ENCODE results near the gene H6PD.
A peak's percentile ranks its signal among the peaks of the same experiment; 100 is the strongest.

DNA sequence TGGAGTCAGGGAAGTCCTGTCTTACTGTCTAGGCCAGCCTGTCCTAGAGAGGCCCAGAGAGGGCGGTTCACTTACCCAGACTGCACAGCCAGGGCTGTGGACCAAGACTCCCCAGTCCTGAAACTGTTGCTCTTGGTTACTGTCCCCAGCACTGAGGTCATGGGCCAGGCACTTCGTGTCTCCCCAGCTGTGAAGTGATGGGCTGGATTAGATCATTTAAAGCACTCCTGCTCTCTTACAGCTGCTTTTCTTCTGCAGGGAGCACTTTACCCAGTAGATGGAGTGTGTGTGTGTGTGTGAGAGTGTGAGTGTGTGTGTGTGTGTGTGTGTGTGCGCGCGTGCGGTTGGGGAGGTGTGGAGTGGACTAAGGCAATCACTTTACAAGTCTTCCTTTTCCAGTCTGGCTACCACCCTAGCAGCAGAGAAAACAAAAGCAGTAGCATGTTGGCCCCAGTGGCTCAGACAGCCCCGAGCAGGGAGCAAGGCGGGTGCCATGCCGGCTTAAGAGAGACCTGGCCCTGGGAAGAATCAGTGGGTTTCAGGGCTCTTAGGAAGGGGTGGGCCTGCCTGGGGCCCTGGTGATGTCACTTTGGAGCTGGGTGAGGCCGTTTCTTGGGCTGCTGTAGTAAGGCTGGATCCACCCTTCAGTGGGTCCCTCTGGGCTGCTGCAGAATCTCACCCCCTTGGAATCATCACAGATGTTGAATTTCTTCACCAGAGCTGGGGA lies 60.5 kb downstream of the H6PD start:
- TF ChIP-seq, protein P1, sequence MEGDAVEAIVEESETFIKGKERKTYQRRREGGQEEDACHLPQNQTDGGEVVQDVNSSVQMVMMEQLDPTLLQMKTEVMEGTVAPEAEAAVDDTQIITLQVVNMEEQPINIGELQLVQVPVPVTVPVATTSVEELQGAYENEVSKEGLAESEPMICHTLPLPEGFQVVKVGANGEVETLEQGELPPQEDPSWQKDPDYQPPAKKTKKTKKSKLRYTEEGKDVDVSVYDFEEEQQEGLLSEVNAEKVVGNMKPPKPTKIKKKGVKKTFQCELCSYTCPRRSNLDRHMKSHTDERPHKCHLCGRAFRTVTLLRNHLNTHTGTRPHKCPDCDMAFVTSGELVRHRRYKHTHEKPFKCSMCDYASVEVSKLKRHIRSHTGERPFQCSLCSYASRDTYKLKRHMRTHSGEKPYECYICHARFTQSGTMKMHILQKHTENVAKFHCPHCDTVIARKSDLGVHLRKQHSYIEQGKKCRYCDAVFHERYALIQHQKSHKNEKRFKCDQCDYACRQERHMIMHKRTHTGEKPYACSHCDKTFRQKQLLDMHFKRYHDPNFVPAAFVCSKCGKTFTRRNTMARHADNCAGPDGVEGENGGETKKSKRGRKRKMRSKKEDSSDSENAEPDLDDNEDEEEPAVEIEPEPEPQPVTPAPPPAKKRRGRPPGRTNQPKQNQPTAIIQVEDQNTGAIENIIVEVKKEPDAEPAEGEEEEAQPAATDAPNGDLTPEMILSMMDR (IDR thresholded peaks at IDR 0.05; ENCODE audit: extremely low read depth in 1 of 2, insufficient read depth in 1 of 2, low read depth in 1 of 2, low read length in 2 of 2), result peak in 1 of 2 donors; percentile 21
- TF ChIP-seq POLR2A (IDR thresholded peaks at IDR 0.05; ENCODE audit: low read depth, low read length) (no peak), FOS (IDR thresholded peaks at IDR 0.05; ENCODE audit: borderline replicate concordance, insufficient read depth, low read length) (no peak), EZH2 (IDR thresholded peaks at IDR 0.05; ENCODE audit: borderline replicate concordance, low read depth, low read length, severe bottlenecking) (no peak)
